Iris pigment epithelial cell (primary cell): ENCODE data around the gene TCAF1.
"Not testable (repeated sequence)": the region's sequence is repeated elsewhere in the genome, so short reads cannot be mapped to it uniquely, and the experiment has no call there.

Experiments
- DNase-seq: peaks from one replicate; pipeline ENCODE4 v3.0.0-alpha.2; 2011; ENCODE audit warnings: low read depth

Gene TCAF1

DNA sequence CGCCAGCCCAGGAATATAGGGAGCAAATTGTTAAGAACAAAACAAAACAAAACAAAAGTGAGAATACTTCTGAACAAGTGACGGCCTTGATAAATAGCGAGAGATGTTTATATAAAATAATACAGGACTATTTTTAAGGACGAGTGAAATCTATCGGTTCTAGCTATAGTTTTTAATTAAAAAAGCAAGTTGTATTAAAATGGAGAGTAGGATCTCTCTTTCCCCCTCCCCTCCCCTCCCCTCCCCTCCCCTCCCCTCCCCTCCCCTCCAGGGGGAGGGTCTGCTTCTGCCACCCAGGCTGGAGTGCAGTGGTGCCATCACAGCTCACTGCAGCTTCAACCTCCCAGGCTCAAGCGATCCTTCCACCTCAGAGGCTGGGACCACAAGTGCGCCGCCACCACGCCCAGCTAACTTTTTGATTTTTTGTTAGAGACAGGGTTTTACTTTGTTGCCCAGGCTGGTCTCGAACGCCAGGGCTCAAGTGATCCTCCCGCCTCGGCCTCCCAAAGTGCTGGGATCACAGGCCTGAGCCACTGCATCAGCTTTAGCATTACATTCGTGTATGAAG is 440 bp upstream of the TCAF1 start:
- no peak for DNase-seq

DNA sequence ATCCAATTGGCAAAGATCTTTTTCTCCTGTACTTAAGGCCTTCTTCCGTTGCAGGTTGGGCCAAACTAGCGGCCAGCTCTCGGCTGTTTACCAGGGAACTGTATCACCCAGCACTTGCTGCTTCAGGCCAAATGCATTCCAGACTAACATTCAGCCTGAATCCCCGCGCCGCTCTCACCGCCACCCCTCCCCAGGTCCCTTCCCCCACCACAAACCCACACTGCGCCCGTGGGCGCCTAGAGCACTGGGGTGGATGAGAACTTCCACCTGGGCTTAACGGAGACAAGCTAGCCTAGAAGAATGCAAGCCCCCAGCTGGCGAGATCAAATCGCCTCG is 676 bp downstream of the TCAF1 start:
- DNase-seq: peak; percentile 76

- peak; percentile 59 for DNase-seq
Measured at GRCh38 chr7:143900230-143900766, 1.7 kb downstream of the TCAF1 start.

DNA sequence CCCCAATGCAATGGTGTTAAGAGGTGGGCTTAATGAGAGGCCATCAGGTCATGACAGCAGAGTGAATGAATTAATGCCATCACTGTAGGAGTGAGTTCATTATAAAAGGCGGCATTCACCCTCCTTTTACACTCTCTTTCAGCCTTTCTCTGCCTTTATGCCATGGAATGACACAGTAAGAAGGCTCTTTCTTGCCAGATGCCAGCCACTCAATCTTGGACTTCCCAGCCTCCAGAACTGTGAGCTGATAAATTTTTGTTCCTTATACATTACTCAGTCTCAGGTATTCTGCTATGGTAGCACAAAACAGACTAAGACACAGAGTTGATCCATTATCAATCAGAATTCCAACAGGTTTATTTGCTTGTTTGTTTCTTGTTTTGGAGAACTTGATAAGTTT is 3.2 kb downstream of the TCAF1 start:
- no peak for DNase-seq

DNA sequence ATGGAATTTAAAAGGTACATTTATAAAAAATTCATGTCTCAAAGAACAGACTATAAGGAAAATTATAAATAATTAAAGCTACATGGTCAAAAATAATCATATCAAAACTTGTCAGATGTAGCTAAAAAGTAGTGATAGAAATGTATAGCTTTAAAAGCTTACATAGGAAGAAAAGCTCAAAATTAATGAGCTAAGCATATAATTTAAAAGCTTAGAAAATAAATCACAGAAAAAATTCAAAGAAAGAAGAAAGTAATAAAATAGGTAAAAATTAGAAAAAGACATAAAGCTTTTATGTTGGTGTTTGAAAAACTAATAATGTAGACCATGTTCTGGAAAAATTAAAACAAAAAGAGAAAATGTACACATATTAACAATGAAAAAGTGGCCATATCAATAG is 5.3 kb downstream of the TCAF1 start:
- DNase-seq: no peak

GRCh38 chr7:143892527-143893300 is 9.3 kb downstream of the TCAF1 start:
- peak; percentile 62 for DNase-seq

DNA sequence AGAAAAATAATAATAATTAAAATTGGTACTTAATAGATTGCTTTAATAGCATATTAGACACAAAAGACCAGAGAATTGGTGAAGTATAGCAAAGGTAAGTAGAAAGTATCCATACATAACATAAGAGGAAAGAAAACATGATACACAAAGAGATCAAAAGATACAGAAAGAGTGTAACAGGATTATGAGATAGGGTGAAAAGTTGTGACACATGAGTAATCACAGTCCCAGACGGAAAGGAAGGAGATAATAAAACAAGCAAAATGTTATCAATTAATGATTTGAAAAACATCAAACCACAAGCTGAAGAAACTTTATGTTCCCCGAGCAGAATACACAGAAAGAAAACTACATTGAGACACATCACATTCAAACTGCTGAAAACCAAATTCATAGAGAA is 10.5 kb downstream of the TCAF1 start:
- peak; percentile 58 for DNase-seq

- no peak for DNase-seq
Measured at GRCh38 chr7:143890558-143890957, 11.4 kb downstream of the TCAF1 start.

DNA sequence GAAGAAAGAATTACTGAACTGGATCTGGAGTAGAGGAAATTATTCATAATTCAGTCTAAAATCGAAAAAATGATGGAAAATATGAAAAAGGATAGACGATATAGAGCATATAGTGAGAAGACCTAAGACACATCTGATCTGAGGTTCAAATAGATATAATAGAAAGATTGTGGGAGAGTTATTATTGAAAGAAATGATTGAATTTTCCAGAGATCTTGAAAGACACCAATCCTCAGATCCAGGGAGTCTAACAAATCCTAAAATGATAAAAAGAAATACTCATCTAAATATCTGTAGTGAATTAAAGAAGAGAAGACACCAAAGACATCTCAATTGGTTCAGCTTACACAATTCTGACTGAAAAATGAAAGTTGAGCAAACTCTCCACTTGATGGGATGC is 12.9 kb downstream of the TCAF1 start:
- no peak for DNase-seq

- DNase-seq: no peak
Measured at GRCh38 chr7:143886826-143887477, 15.0 kb downstream of the TCAF1 start.

- DNase-seq: no peak
Measured at GRCh38 chr7:143885951-143886350, 16.0 kb downstream of the TCAF1 start.

DNA sequence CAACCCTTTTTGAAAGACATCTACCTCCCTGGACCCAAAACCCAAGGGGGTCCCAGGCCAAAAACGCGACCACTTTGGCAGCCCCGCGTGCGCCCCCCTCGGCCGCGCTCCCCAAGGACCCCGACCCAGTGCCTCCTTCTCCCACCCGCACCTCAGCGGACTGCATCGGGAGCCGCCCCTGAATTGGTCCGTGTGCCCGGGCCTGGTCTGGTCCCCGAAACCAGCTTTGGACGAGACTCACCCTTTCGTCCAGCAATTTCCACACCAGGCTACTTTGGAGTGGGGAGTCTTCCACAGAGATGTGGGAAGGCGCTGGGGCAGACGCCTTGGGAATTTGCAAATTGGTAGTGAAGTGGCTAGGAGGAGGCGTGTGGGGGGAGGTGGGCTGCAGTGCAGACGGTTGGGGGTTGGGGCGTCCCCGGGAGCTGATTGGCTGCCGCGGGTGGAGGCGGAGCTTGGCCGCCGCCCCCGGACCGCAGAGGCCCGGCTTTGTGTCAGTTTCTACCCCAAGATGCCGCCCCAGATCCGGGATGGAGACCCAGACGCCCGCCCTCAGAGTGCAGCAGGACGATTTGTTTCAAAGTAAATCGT is 16.9 kb downstream of the TCAF1 start:
- peak; percentile 81 for DNase-seq

DNA sequence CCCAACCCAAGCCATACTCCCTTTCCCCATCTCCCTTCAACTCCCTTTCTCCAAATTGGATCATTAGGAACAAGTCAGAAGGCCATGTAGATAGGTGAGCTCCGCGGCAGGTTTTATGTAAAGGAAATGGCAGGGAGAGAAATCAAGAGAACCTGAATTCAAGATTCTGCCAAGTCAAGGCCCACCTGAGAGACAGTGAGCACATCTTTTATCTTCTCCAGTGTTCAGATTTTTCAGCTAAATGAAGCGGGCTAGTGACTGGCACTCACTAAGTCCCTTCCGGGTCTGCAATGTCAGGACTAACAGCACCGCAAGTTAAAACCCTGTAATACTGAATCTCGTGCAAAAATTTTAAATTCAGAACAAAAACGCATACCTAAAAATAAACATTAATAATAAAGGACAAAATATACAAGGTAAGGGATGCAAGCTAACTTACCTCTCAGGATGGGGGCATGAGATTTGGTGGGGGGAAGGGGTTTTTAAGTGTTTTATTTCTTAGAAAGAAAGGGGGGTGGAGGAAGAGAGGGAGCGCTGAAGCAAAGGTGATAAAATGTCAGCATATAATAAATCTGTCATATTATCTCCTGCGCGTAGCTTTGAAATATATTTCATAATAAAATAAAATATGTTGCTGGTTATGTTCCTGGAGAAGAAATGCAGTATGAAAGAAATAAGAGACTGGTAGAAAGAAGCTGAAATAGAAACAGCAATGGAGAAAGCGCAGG is 17.6 kb downstream of the TCAF1 start:
- DNase-seq: no peak

GRCh38 chr7:143882604-143883078 is 19.3 kb downstream of the TCAF1 start:
- peak; percentile 40 for DNase-seq

- DNase-seq: peak; percentile 66
Measured at GRCh38 chr7:143882020-143882603, 19.9 kb downstream of the TCAF1 start.

DNA sequence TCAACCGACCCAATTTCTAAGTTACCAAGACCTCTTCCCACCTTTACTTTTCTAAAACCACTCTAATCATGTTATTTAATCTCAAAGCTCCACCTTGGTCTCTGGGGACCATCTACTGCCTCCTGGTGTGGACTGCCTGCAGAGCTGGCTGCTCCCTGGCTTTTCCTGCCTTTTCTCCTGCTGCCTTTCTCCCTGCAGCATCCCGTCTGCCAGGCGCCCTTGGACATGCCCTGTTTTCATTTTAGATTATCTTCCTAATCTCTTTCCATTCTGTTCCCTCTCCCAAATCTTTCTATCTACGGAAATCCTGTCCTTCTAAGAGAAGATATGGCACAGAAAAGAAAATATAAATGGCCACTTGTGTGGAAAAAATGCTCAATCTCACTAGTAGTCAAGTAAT is 23.1 kb downstream of the TCAF1 start:
- no peak for DNase-seq

GRCh38 chr7:143877098-143877497 is 24.9 kb downstream of the TCAF1 start:
- no peak for DNase-seq

DNA sequence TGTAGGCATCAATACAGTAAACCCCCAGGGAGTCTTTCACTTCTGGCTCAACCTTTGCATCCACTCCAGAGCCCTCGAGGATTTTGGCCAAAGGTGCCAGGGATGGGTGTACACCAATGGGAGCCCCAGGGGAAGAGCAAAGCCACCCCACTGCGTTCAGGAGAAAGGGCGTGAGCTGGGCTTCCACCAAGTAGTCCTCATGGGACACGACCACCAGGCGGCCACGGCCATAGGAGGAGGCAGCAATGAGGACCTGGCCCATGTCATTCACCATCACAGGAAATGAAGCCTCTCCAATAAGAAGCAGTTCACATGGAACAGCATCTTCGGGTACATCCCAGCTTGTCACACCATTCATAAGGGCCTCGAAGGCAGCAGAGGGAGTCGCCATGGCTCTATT is 25.8 kb downstream of the TCAF1 start:
- DNase-seq: no peak

- DNase-seq: not testable (repeated sequence)
Measured at GRCh38 chr7:143873242-143873641, 28.7 kb downstream of the TCAF1 start.

GRCh38 chr7:143871534-143871933 is 30.4 kb downstream of the TCAF1 start:
- DNase-seq: not testable (repeated sequence)

DNA sequence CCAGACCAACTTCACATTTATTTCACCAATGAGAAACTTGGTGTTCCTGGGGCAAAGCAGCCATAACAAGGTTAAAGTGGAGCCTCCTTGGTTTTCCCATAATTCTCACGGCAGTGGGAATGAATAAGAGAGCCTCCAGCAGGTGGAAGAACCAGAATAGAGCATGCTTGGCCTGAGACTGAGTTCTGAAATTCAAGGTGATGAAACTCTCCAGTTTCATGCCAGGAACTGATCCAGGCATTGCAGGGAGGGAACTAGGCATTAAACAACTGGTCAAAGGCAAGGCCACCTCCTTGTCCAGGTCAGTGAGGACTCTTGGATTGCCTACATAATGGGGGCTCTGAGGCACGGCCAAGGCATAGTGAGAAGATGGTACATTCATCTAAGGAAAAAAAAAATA is 44.0 kb downstream of the TCAF1 start:
- DNase-seq: not testable (repeated sequence)

GRCh38 chr7:143855443-143855842 is 46.5 kb downstream of the TCAF1 start:
- not testable (repeated sequence) for DNase-seq
